NB4 (cell line): ENCODE results near the gene SCAI.
"Not testable (repeated sequence)": the region's sequence is repeated elsewhere in the genome, so short reads cannot be mapped to it uniquely, and the experiment has no call there.

ENCODE experiments used
- DNase-seq: peaks from one replicate; pipeline ENCODE4 v3.0.0; 2010; ENCODE audit warnings: low read depth
- H3K4me3 ChIP-seq: one replicate; pipeline ENCODE4 v1.5.1; 2011; ENCODE audit warnings: mild to moderate bottlenecking, low read depth, low read length, moderate library complexity
- CTCF ChIP-seq: IDR thresholded peaks from one replicate; pipeline ENCODE4 v1.5.1; 2012; ENCODE audit warnings: low read depth, low read length
- MYC ChIP-seq: IDR thresholded peaks from 2 replicates; pipeline ENCODE4 v1.6.1; 2011; ENCODE audit warnings: low read depth, low read length
- POLR2A ChIP-seq: IDR thresholded peaks from 2 replicates; pipeline ENCODE4 v1.6.1; 2011; ENCODE audit warnings: mild to moderate bottlenecking; ENCODE audit not compliant: insufficient read length; ENCODE audit errors: extremely low read depth
- TF ChIP-seq, protein P1 (sequence below): IDR thresholded peaks from 2 replicates; pipeline ENCODE4 v1.6.1; 2011; ENCODE audit warnings: low read depth, low read length

SCAI gene

DNA sequence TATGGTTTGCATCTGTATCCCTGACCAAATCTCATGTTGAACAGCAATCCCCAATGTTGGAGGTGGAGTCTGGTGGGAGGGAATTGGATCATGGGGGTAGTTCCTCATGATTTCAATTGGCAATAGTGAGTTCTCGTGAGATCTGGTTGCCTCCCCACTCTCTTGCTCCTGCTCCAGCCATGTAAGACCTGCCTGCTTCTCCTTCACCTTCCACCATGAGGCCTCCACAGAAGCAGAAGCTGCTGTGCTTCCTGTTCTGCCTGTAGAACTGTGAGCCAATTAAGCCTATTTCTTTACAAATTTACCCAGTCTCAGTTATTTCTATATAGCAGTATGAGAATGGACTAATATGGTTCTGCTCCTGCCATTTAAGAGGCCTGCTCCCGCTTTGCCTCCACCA lies 32.9 kb downstream of the SCAI start:
- TF ChIP-seq POLR2A (no peak), CTCF (no peak), MYC (no peak)
- TF ChIP-seq, protein P1, sequence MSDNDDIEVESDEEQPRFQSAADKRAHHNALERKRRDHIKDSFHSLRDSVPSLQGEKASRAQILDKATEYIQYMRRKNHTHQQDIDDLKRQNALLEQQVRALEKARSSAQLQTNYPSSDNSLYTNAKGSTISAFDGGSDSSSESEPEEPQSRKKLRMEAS, result no peak
- no peak overlapping the region for H3K4me3 ChIP-seq
- DNase-seq, result no peak

DNA sequence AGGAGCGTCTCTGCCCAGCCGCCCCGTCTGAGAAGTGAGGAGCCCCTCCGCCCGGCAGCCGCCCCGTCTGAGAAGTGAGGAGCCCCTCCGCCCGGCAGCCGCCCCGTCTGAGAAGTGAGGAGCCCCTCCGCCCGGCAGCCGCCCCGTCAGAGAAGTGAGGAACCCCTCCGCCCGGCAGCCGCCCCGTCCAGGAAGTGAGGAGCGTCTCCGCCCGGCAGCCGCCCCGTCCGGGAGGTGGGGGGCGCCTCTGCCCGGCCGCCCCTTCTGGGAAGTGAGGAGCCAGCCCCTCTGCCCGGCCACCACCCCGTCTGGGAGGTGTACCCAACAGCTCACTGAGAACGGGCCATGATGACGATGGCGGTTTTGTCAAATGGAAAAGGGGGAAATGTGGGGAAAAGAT lies 34.8 kb downstream of the SCAI start:
- not testable (repeated sequence) for H3K4me3 ChIP-seq, DNase-seq

- TF ChIP-seq POLR2A (no peak), MYC (no peak), CTCF (no peak)
- TF ChIP-seq, protein P1, result no peak
- DNase-seq, result no peak
- no peak overlapping the region for H3K4me3 ChIP-seq
Measured at GRCh38 chr9:125106285-125106893, 36.9 kb downstream of the SCAI start.

- DNase-seq, result no peak
- no peak for TF ChIP-seq POLR2A
- TF ChIP-seq MYC, result no peak
- TF ChIP-seq CTCF, result no peak
- TF ChIP-seq, protein P1, result no peak
- H3K4me3 ChIP-seq, result no peak overlapping the region
Measured at GRCh38 chr9:125103770-125104460, 39.4 kb downstream of the SCAI start.

- TF ChIP-seq POLR2A, result no peak
- TF ChIP-seq MYC, result no peak
- no peak for TF ChIP-seq CTCF
- TF ChIP-seq, protein P1, result no peak
- DNase-seq, result no peak
Measured at GRCh38 chr9:125103021-125103420, 40.3 kb downstream of the SCAI start.

GRCh38 chr9:125100822-125101221 lies 42.5 kb downstream of the SCAI start:
- no peak overlapping the region for H3K4me3 ChIP-seq
- DNase-seq, result no peak
- TF ChIP-seq CTCF, result no peak
- TF ChIP-seq, protein P1, result no peak
- TF ChIP-seq POLR2A, result no peak
- TF ChIP-seq MYC, result no peak

More at GRCh38 chr9:125103021-125103420, 40.3 kb downstream of the SCAI start:
- H3K4me3 ChIP-seq, result no peak overlapping the region
